B cell (primary cell): ENCODE results near the gene ANKRD11. TPM values are rescaled to one million over a fixed set of nuclear protein-coding genes. Genes with fewer than 3 reads are reported as not detected.

Experiments used
- ATAC-seq: fragments of 200-7000 bp; cut with Tn5 transposase; one replicate; pipeline ENCODE4 v1.10.0; 2021; ENCODE audit warnings: low read depth, mild to moderate bottlenecking, moderate number of reproducible peaks, moderate library complexity
- CTCF ChIA-PET: fragments of 350-600 bp; sonication (Branson Sonifier 250); formaldehyde crosslinking; loops from one replicate; lab custom pipeline; 2021; ENCODE audit warnings: antibody characterized with exemption, inconsistent platforms; lab: Charles Lee
- POLR2A ChIA-PET: fragments of 350-600 bp; sonication (Branson Sonifier 250); formaldehyde crosslinking; loops from one replicate; lab custom pipeline; 2021; ENCODE audit warnings: antibody characterized with exemption; lab: Charles Lee
- DNase-seq: peaks from one replicate; pipeline ENCODE4 v3.0.0; 2013
- H2AFZ ChIP-seq: 2 replicates; pipeline ENCODE4 v1.6.1; 2012; ENCODE audit warnings: mild to moderate bottlenecking, low read depth, low read length; ENCODE audit not compliant: insufficient read depth, poor library complexity, severe bottlenecking
- H3K27ac ChIP-seq, 2 donors: 1 replicate in 1 of 2; 2 replicates in 1 of 2; pipeline ENCODE4 v1.5.1; 2012 to 2013; ENCODE audit warnings: low read length in 2 of 2, mild to moderate bottlenecking in 2 of 2, moderate library complexity in 1 of 2
- H3K27me3 ChIP-seq, 4 experiments: fragments of 200-600 bp in 1 of 4; sonication (generic) in 1 of 4; replicated peaks in 1 of 4; 1 replicate in 2 of 4; 2 replicates in 2 of 4; pipeline versions ENCODE4 v1.6.1 to v1.7.0; 2013 to 2016; ENCODE audit warnings: low read length in 3 of 4, mild to moderate bottlenecking in 2 of 4, mixed read lengths in 1 of 4, moderate library complexity in 1 of 4; ENCODE audit not compliant: insufficient read depth in 4 of 4, control insufficient read depth in 3 of 4; ENCODE audit errors: control extremely low read depth in 1 of 4
- H3K36me3 ChIP-seq, 2 experiments: replicated peaks in 1 of 2; 1 replicate in 1 of 2; 2 replicates in 1 of 2; pipeline versions ENCODE4 v1.6.1 to v1.7.1; 2013; ENCODE audit warnings: low read length in 1 of 2; ENCODE audit not compliant: insufficient read depth in 2 of 2, control insufficient read depth in 1 of 2; ENCODE audit errors: control extremely low read depth in 1 of 2, extremely low read depth in 1 of 2
- H3K4me1 ChIP-seq, 2 donors: fragments of 200-600 bp in 1 of 2; sonication (generic) in 1 of 2; 1 replicate in 1 of 2; 2 replicates in 1 of 2; pipeline versions ENCODE4 v1.5.1 to v1.6.1; 2013 to 2017; ENCODE audit warnings: low read length in 2 of 2; ENCODE audit not compliant: control insufficient read depth in 2 of 2, insufficient read depth in 2 of 2
- H3K4me2 ChIP-seq: replicated peaks from 2 replicates; pipeline ENCODE3; 2012; ENCODE audit warnings: mild to moderate bottlenecking, low read depth, low read length; ENCODE audit not compliant: poor library complexity, severe bottlenecking
- H3K4me3 ChIP-seq, 5 experiments: fragments of 200-600 bp in 1 of 5; sonication (generic) in 1 of 5; 1 replicate in 3 of 5; 2 replicates in 2 of 5; pipeline versions ENCODE4 v1.5.1 to v1.7.0; 2011 to 2016; ENCODE audit warnings: low read length in 4 of 5, mild to moderate bottlenecking in 4 of 5, low read depth in 2 of 5, control low read depth in 1 of 5, moderate library complexity in 1 of 5; ENCODE audit not compliant: insufficient read depth in 1 of 5; ENCODE audit errors: control extremely low read depth in 1 of 5, extremely low read depth in 1 of 5
- H3K79me2 ChIP-seq: fragments of 200-600 bp; sonication (generic); one replicate; pipeline ENCODE4 v1.6.0; 2016; ENCODE audit warnings: low read length; ENCODE audit not compliant: control insufficient read depth, insufficient read depth
- H3K9ac ChIP-seq: fragments of 200-600 bp; sonication (generic); 2 replicates; pipeline ENCODE4 v1.6.1; 2017; ENCODE audit warnings: mild to moderate bottlenecking, low read length, moderate library complexity
- H3K9me3 ChIP-seq, 3 donors: one replicate each; pipeline versions ENCODE4 v1.6.1 to v1.7.1; 2013; ENCODE audit warnings: low read length in 2 of 3; ENCODE audit not compliant: control insufficient read depth in 2 of 3, insufficient read depth in 1 of 3; ENCODE audit errors: control extremely low read depth in 1 of 3
- H4K20me1 ChIP-seq: 2 replicates; pipeline ENCODE4 v1.6.0; 2012; ENCODE audit warnings: mild to moderate bottlenecking, low read length; ENCODE audit not compliant: insufficient read depth, control insufficient read depth, poor library complexity, severe bottlenecking
- H3K27ac Mint-ChIP-seq: one replicate; pipeline ENCODE4 v1.8.0; 2021; ENCODE audit warnings: mixed read lengths
- H3K27me3 Mint-ChIP-seq: one replicate; pipeline ENCODE4 v1.8.0; 2021; ENCODE audit warnings: mixed read lengths
- H3K4me1 Mint-ChIP-seq: one replicate; pipeline ENCODE4 v1.8.0; 2021; ENCODE audit warnings: mixed read lengths
- H3K4me3 Mint-ChIP-seq: one replicate; pipeline ENCODE4 v1.8.0; 2021; ENCODE audit warnings: mixed read lengths
- H3K9me3 Mint-ChIP-seq: one replicate; pipeline ENCODE4 v1.8.0; 2022; ENCODE audit warnings: mixed read lengths; ENCODE audit not compliant: insufficient read depth
- EZH2 ChIP-seq: IDR thresholded peaks from 2 replicates; pipeline ENCODE4 v1.6.1; 2012; ENCODE audit warnings: borderline replicate concordance, low read depth, mild to moderate bottlenecking, moderate library complexity, low read length; ENCODE audit not compliant: insufficient read depth, poor library complexity, severe bottlenecking
- WGBS: methylation state at CpG from one replicate; pipeline ENCODE4 v1.1.5; 2013; ENCODE audit warnings: missing lambda C conversion rate; ENCODE audit not compliant: insufficient coverage; 5-methylcytosine and 5-hydroxymethylcytosine counted together
- intact Hi-C: fragments of 100-400 bp; cut with micrococcal nuclease; formaldehyde crosslinking; loops from one replicate; pipeline ENCODE4 v1.10.0; 2022
- polyA plus RNA-seq: library from polyadenylated mRNA; depleted of rRNA; stranded (reverse); fragments of >200 nt; gene quantifications from 2 replicates; pipeline ENCODE4 v1.2.3, GENCODE V29; 2012
- total RNA-seq, 2 donors: library from RNA; stranded (reverse); fragments of 120-200 nt in 1 of 2; gene quantifications; 1 replicate in 1 of 2; 2 replicates in 1 of 2; pipeline versions ENCODE4 v1.2.3 to v1.2.4, GENCODE V29; 2013 to 2022
- TF ChIP-seq, protein P1 (sequence below): fragments of 200-600 bp; IDR thresholded peaks from one replicate; pipeline ENCODE4 v1.8.0; 2022; ENCODE audit warnings: antibody characterized with exemption, mild to moderate bottlenecking

The ANKRD11 gene
- total and polyA plus RNA-seq, 2 donors (not counting 1 experiment from before 2014, with no cell fraction given): 67.9 to 314 TPM

- Mint-ChIP-seq H3K27me3 (no peaks in the 10 kb centered on the region), H3K27ac (no peak overlapping the region), H3K9me3 (no peaks in the 10 kb centered on the region), H3K4me1 (peaks cover 16% of the 10 kb centered on the region), H3K4me3 (no peak overlapping the region)
- Histone ChIP-seq H3K36me3 (peaks cover 10 to 35% of the 10 kb centered on the region in 2 experiments), H3K9ac (no peak overlapping the region), H3K27ac (no peak overlapping the region), H3K79me2 (peaks cover 63% of the 10 kb centered on the region), H4K20me1 (peaks cover 36% of the 10 kb centered on the region), H3K4me2 (no peak overlapping the region), H2AFZ (no peak overlapping the region), H3K4me3 (no peak overlapping the region), H3K4me1 (peaks cover 19 to 22% of the 10 kb centered on the region in 2 donors), H3K27me3 (no peaks in the 10 kb centered on the region), H3K9me3 (no peaks in the 10 kb centered on the region)
- WGBS: 16% methylated on average over 5 of the region's 8 CpGs
- CTCF ChIA-PET: no interaction called here
- intact Hi-C loops: no loop called here
- POLR2A ChIA-PET: no interaction called here
- DNase-seq (peak; percentile 40), ATAC-seq (no peak)
- TF ChIP-seq EZH2: no peak
- TF ChIP-seq, protein P1, sequence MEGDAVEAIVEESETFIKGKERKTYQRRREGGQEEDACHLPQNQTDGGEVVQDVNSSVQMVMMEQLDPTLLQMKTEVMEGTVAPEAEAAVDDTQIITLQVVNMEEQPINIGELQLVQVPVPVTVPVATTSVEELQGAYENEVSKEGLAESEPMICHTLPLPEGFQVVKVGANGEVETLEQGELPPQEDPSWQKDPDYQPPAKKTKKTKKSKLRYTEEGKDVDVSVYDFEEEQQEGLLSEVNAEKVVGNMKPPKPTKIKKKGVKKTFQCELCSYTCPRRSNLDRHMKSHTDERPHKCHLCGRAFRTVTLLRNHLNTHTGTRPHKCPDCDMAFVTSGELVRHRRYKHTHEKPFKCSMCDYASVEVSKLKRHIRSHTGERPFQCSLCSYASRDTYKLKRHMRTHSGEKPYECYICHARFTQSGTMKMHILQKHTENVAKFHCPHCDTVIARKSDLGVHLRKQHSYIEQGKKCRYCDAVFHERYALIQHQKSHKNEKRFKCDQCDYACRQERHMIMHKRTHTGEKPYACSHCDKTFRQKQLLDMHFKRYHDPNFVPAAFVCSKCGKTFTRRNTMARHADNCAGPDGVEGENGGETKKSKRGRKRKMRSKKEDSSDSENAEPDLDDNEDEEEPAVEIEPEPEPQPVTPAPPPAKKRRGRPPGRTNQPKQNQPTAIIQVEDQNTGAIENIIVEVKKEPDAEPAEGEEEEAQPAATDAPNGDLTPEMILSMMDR: no peak
These were observed 21.0 kb upstream of the ANKRD11 start for GRCh38 chr16:89511374-89511773.

DNA sequence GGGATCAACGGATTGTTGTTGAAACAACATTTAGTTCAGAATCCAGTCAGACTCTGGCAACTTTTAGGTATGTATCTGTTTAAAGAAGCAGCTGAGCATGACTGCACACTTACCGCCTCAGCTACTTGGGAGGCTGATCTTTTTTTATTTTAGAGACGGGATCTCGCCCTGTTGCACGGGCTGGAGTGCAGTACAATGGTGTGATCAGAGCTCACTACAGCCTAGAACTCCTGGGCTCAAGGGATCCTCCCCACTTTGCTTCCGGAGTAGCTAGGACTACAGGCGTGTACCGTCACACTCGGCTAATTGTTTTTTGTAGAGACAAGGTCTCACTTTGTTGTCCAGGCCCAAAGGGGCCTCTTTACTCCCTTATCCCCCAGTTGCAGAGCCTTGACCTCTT lies 20.2 kb upstream of the ANKRD11 start:
- Mint-ChIP-seq H3K27me3 (no peaks in the 10 kb centered on the region), H3K27ac (no peak overlapping the region), H3K9me3 (no peaks in the 10 kb centered on the region), H3K4me1 (peaks cover 25% of the 10 kb centered on the region), H3K4me3 (peak overlapping the region; percentile 41)
- H2AFZ ChIP-seq: no peak overlapping the region
- no peak overlapping the region for H3K27ac ChIP-seq
- POLR2A ChIA-PET: interaction anchor here (0.6 to 0.8 kb wide), 2 partner anchors 22 to 83 kb away, joined by 3 to 4 read pairs; no protein-coding TSS in a partner anchor
- H3K79me2 ChIP-seq: peaks cover 58% of the 10 kb centered on the region
- DNase-seq (no peak), ATAC-seq (no peak)
- 98% methylated on average over 6 of the region's 9 CpGs for WGBS
- no peaks in the 10 kb centered on the region for H3K27me3 ChIP-seq
- H3K9ac ChIP-seq: no peak overlapping the region
- H3K4me1 ChIP-seq: peaks cover 28 to 30% of the 10 kb centered on the region in 2 donors
- TF ChIP-seq, protein P1: no peak
- TF ChIP-seq EZH2: no peak
- H4K20me1 ChIP-seq: peaks cover 28% of the 10 kb centered on the region
- H3K9me3 ChIP-seq: no peaks in the 10 kb centered on the region
- intact Hi-C loops: no loop called here
- no peak overlapping the region for H3K4me2 ChIP-seq
- peaks cover 10 to 29% of the 10 kb centered on the region in 2 experiments for H3K36me3 ChIP-seq
- no peak overlapping the region for H3K4me3 ChIP-seq
- CTCF ChIA-PET: interaction anchor here (0.7 to 3.2 kb wide), 3 partner anchors 9 to 270 kb away, joined by 4 to 17 read pairs (median 5); no protein-coding TSS in a partner anchor
